ENCODE measurements around the gene FSTL4. TPM values are rescaled to one million over a fixed set of nuclear protein-coding genes. Genes with fewer than 3 reads are reported as not detected.

The FSTL4 gene
- polyA plus RNA-seq, 3 donors: not detected

- Histone ChIP-seq H3K4me1 (ENCODE audit: control insufficient read depth in 1 of 2, insufficient read depth in 2 of 2, low read length in 2 of 2) (peaks cover 67 to 72% of the 10 kb centered on the region in 2 donors), H4K20me1 (ENCODE audit: insufficient read depth, low read length) (no peaks in the 10 kb centered on the region), H3K27me3 (ENCODE audit: control insufficient read depth in 2 of 2, insufficient read depth in 2 of 2, low read length in 2 of 2) (peaks cover 0 to 8% of the 10 kb centered on the region in 2 donors), H3K79me2 (ENCODE audit: insufficient read depth, low read length) (no peaks in the 10 kb centered on the region), H3K9ac (ENCODE audit: insufficient read depth, low read length, poor library complexity, severe bottlenecking) (no peak overlapping the region), H3K36me3 (replicated peaks in 1 of 2; ENCODE audit: control insufficient read depth in 1 of 2, insufficient read depth in 2 of 2, low read length in 2 of 2) (no peaks in the 10 kb centered on the region), H3K4me3 (replicated peaks in 1 of 3; ENCODE audit: low read depth in 2 of 3, low read length in 3 of 3) (no peak overlapping the region), H3K9me3 (replicated peaks in 1 of 2; ENCODE audit: control insufficient read depth in 1 of 2, insufficient read depth in 1 of 2, low read length in 2 of 2) (no peaks in the 10 kb centered on the region), H2AFZ (ENCODE audit: insufficient read depth, low read depth, low read length, poor library complexity, severe bottlenecking) (no peak overlapping the region), H3K27ac (ENCODE audit: low read depth in 1 of 2, low read length in 2 of 2) (no peak overlapping the region), H3K4me2 (replicated peaks; ENCODE audit: extremely low read depth, low read length, poor library complexity, severe bottlenecking) (no peak overlapping the region)
- H3K4me1 Mint-ChIP-seq: peaks cover 36% of the 10 kb centered on the region
- peaks cover 0 to 11% of the 10 kb centered on the region in 2 donors for H3K36me3 Mint-ChIP-seq
- DNase-seq: no peak
- WGBS (ENCODE audit: insufficient coverage): 37% methylated on average over 6 of the region's 7 CpGs
- H3K27me3 Mint-ChIP-seq (ENCODE audit: low read depth in 3 of 3): peaks cover 9 to 23% (median 19%) of the 10 kb centered on the region in 3 donors
- H3K27ac Mint-ChIP-seq: no peak overlapping the region
- peaks cover 0 to 12% (median 0%) of the 10 kb centered on the region in 7 donors for H3K9me3 Mint-ChIP-seq
- intact Hi-C loops (cut with micrococcal nuclease): no loop called here
- no peak for TF ChIP-seq CTCF (IDR thresholded peaks at IDR 0.05)
- no peak overlapping the region for H3K4me3 Mint-ChIP-seq
Observed at GRCh38 chr5:133467335-133467779, 145.0 kb downstream of the FSTL4 start.

GRCh38 chr5:133466556-133467334 lies 145.6 kb downstream of the FSTL4 start:
- no peak overlapping the region for H3K27ac Mint-ChIP-seq

More at GRCh38 chr5:133466556-133467334, 145.6 kb downstream of the FSTL4 start:
- WGBS (ENCODE audit: insufficient coverage): 93% methylated on average over 4 of the region's 5 CpGs
- H3K9ac ChIP-seq (ENCODE audit: insufficient read depth, low read length, poor library complexity, severe bottlenecking): no peak overlapping the region
- no peak overlapping the region for H2AFZ ChIP-seq (ENCODE audit: insufficient read depth, low read depth, low read length, poor library complexity, severe bottlenecking)
- Mint-ChIP-seq H3K27me3 (ENCODE audit: low read depth in 3 of 3) (peaks cover 8 to 19% (median 15%) of the 10 kb centered on the region in 3 donors), H3K4me3 (no peak overlapping the region), H3K9me3 (peaks cover 0 to 10% (median 0%) of the 10 kb centered on the region in 7 donors), H3K36me3 (peaks cover 0 to 8% of the 10 kb centered on the region in 2 donors), H3K4me1 (peaks cover 30% of the 10 kb centered on the region)
- peaks cover 62 to 66% of the 10 kb centered on the region in 2 donors for H3K4me1 ChIP-seq (ENCODE audit: control insufficient read depth in 1 of 2, insufficient read depth in 2 of 2, low read length in 2 of 2)
- no peaks in the 10 kb centered on the region for H3K36me3 ChIP-seq (replicated peaks in 1 of 2; ENCODE audit: control insufficient read depth in 1 of 2, insufficient read depth in 2 of 2, low read length in 2 of 2)
- no peak overlapping the region for H3K4me2 ChIP-seq (replicated peaks; ENCODE audit: extremely low read depth, low read length, poor library complexity, severe bottlenecking)
- intact Hi-C loops (cut with micrococcal nuclease): no loop called here
- H3K79me2 ChIP-seq (ENCODE audit: insufficient read depth, low read length): no peaks in the 10 kb centered on the region
- peaks cover 0 to 8% of the 10 kb centered on the region in 2 donors for H3K27me3 ChIP-seq (ENCODE audit: control insufficient read depth in 2 of 2, insufficient read depth in 2 of 2, low read length in 2 of 2)
- no peak for DNase-seq
- no peak overlapping the region for H3K4me3 ChIP-seq (replicated peaks in 1 of 3; ENCODE audit: low read depth in 2 of 3, low read length in 3 of 3)
- H3K9me3 ChIP-seq (replicated peaks in 1 of 2; ENCODE audit: control insufficient read depth in 1 of 2, insufficient read depth in 1 of 2, low read length in 2 of 2): no peaks in the 10 kb centered on the region
- no peak for TF ChIP-seq CTCF (IDR thresholded peaks at IDR 0.05)
- H4K20me1 ChIP-seq (ENCODE audit: insufficient read depth, low read length): no peaks in the 10 kb centered on the region
- no peak overlapping the region for H3K27ac ChIP-seq (ENCODE audit: low read depth in 1 of 2, low read length in 2 of 2)

Measured in CD14-positive monocyte (primary cell).